WI38 (cell line): ENCODE measurements around the gene LNX1.

Experiments
- H3K4me3 ChIP-seq: 2 replicates; pipeline ENCODE4 v1.5.1; 2011; ENCODE audit warnings: low read depth, mild to moderate bottlenecking, control low read depth, low read length
- CTCF ChIP-seq: IDR thresholded peaks from 2 replicates; pipeline ENCODE4 v1.5.1; 2012; ENCODE audit warnings: low read depth, mild to moderate bottlenecking, control low read depth, low read length

LNX1 gene

GRCh38 chr4:53595204-53595603, 3.9 kb upstream of the LNX1 start:
- no peak for TF ChIP-seq CTCF
- no peak overlapping the region for H3K4me3 ChIP-seq

- H3K4me3 ChIP-seq = no peak overlapping the region
- no peak for TF ChIP-seq CTCF
Measured at GRCh38 chr4:53593765-53594164, 2.5 kb upstream of the LNX1 start.

GRCh38 chr4:53592686-53593501, 1.6 kb upstream of the LNX1 start:
- no peak for TF ChIP-seq CTCF
- no peak overlapping the region for H3K4me3 ChIP-seq

DNA sequence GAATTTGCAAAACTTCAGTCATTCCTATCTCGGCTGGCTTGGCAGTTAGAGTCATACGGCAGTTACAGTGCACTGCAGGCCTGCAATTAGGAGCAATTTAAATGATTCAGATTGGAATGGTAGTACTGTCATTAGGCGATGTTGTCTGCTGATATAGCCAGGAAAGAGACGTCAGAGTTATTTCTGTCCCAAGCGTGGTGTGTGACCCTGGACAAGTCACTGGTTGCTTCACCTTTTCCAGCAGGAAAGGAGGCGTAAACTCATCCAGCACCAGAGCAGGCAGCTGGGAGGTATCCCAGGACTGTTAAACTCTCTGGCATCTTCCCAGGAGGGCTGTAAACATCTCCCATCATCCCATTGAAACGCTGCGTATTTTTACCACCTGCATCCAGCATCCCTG, 836 bp upstream of the LNX1 start:
- TF ChIP-seq CTCF = no peak
- H3K4me3 ChIP-seq = no peak overlapping the region

DNA sequence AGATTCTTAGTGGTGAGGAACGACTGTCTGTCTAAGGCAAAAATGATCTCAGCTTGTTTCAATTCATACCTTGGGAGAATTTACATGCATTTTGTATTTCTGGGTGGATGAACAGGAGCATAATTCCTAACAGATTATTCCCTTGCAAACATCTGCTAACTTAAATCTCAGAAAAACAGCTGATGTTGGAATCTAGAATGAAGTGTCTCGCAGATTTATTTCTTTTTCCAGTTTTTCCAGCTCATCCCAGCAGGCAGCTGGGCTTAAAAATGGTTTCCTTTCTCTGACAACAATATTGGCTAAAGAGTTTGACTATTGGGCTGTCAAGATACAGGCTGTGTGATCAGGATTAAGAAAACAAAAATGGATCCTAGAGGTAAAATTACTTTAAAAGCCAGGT, 1.1 kb downstream of the LNX1 start:
- no peak overlapping the region for H3K4me3 ChIP-seq
- TF ChIP-seq CTCF = no peak

GRCh38 chr4:53589511-53589910, 1.8 kb downstream of the LNX1 start:
- no peak for TF ChIP-seq CTCF

GRCh38 chr4:53587135-53587534, 4.2 kb downstream of the LNX1 start:
- no peak for TF ChIP-seq CTCF

More at GRCh38 chr4:53589511-53589910, 1.8 kb downstream of the LNX1 start:
- no peak overlapping the region for H3K4me3 ChIP-seq

More at GRCh38 chr4:53587135-53587534, 4.2 kb downstream of the LNX1 start:
- H3K4me3 ChIP-seq = no peak overlapping the region
